PC-9 (cell line): ENCODE measurements around the gene TBCB. TPM values are rescaled to one million over a fixed set of nuclear protein-coding genes. Genes with fewer than 3 reads are reported as not detected.

Source experiments
- BruUV-seq: library from RNA; stranded (reverse); fragments of 400-500 nt; replicated peaks from 2 replicates; lab custom pipeline; 2021; lab: Mats Ljungman, UMichigan
- CTCF ChIA-PET: fragments of 300-600 bp; sonication (Branson Sonifier 250); formaldehyde crosslinking; loops from one replicate; lab custom pipeline; 2022; ENCODE audit warnings: antibody characterized with exemption; lab: Charles Lee
- POLR2A ChIA-PET: fragments of 300-600 bp; sonication (Branson Sonifier 250); formaldehyde crosslinking; loops from one replicate; lab custom pipeline; 2022; ENCODE audit warnings: antibody characterized with exemption; ENCODE audit not compliant: unreplicated experiment; lab: Charles Lee
- DNase-seq, 2 experiments: peaks; one replicate each; pipeline versions ENCODE4 v3.0.0 to v3.0.0-alpha.2; 2015 to 2022; ENCODE audit warnings: mixed read lengths in 1 of 2
- H2AFZ ChIP-seq: fragments of 200-600 bp; sonication (generic); 2 replicates; pipeline ENCODE4 v1.8.1; 2017; ENCODE audit warnings: antibody characterized with exemption
- H3F3A ChIP-seq: fragments of 200-600 bp; sonication (generic); 2 replicates; pipeline ENCODE4 v1.8.1; 2017; ENCODE audit warnings: antibody characterized with exemption, mild to moderate bottlenecking, low read depth; ENCODE audit not compliant: insufficient read depth
- H3K27ac ChIP-seq: fragments of 200-600 bp; sonication (generic); 2 replicates; pipeline ENCODE4 v1.6.1; 2016; ENCODE audit warnings: mixed run types
- H3K27me3 ChIP-seq: fragments of 200-600 bp; sonication (generic); 2 replicates; pipeline ENCODE4 v1.6.1; 2016; ENCODE audit warnings: low read depth, mixed run types; ENCODE audit not compliant: insufficient read depth
- H3K36me3 ChIP-seq: fragments of 200-600 bp; sonication (generic); 2 replicates; pipeline ENCODE4 v1.6.1; 2016; ENCODE audit warnings: low read depth, mixed run types
- H3K4me1 ChIP-seq: fragments of 200-600 bp; sonication (generic); replicated peaks from 2 replicates; pipeline ENCODE4 v1.6.1; 2016; ENCODE audit warnings: mixed run types; ENCODE audit not compliant: insufficient read depth
- H3K4me2 ChIP-seq: fragments of 200-600 bp; sonication (generic); 2 replicates; pipeline ENCODE4 v1.6.1; 2017; ENCODE audit warnings: mixed run types
- H3K4me3 ChIP-seq: fragments of 200-600 bp; sonication (generic); 2 replicates; pipeline ENCODE4 v1.6.1; 2016; ENCODE audit warnings: mixed run types
- H3K79me2 ChIP-seq: fragments of 200-600 bp; sonication (generic); 2 replicates; pipeline ENCODE4 v1.6.1; 2017; ENCODE audit warnings: low read depth, mixed run types
- H3K9me2 ChIP-seq: fragments of 200-600 bp; sonication (generic); 2 replicates; pipeline ENCODE4 v1.8.1; 2017; ENCODE audit warnings: mild to moderate bottlenecking; ENCODE audit not compliant: insufficient read depth
- H3K9me3 ChIP-seq: fragments of 200-600 bp; sonication (generic); 2 replicates; pipeline ENCODE4 v1.8.1; 2016; ENCODE audit warnings: low read depth; ENCODE audit not compliant: insufficient read depth
- H4K20me1 ChIP-seq: fragments of 200-600 bp; sonication (generic); 2 replicates; pipeline ENCODE4 v1.8.1; 2017; ENCODE audit not compliant: insufficient read depth
- CTCF ChIP-seq: fragments of 200-600 bp; sonication (generic); conservative IDR thresholded peaks from 2 replicates; pipeline ENCODE4 v1.6.1; 2017; ENCODE audit warnings: mixed run types, antibody characterized with exemption, mild to moderate bottlenecking, moderate library complexity
- EZH2 ChIP-seq: fragments of 200-600 bp; sonication (generic); IDR thresholded peaks from 2 replicates; pipeline ENCODE4 v1.8.0; 2017; ENCODE audit warnings: antibody characterized with exemption, low read depth
- intact Hi-C: fragments of 100-400 bp; cut with micrococcal nuclease; formaldehyde crosslinking; loops from one replicate; pipeline ENCODE4 v1.10.0; 2022; ENCODE audit not compliant: unreplicated experiment
- total RNA-seq: library from RNA; stranded (reverse); gene quantifications from 2 replicates; pipeline ENCODE4 v1.2.3, GENCODE V29; 2021

TBCB gene
- total RNA-seq, 1 experiment from 2014 or later: 126 TPM

- Histone ChIP-seq H3K4me2 (peak overlapping the region; percentile 88), H3K27ac (no peak overlapping the region; the same call in none of the 2 replicates), H3K79me2 (peaks cover 43% of the 10 kb centered on the region), H3F3A (peaks cover 56% of the 10 kb centered on the region), H3K27me3 (no peaks in the 10 kb centered on the region), H3K4me3 (peak overlapping the region; percentile 98), H3K4me1 (peaks cover 36% of the 10 kb centered on the region), H3K9me3 (no peaks in the 10 kb centered on the region), H3K36me3 (peaks cover 36% of the 10 kb centered on the region), H3K9me2 (no peaks in the 10 kb centered on the region), H2AFZ (no peak overlapping the region), H4K20me1 (peaks cover 32% of the 10 kb centered on the region)
- DNase-seq: peak; percentile 81 to 93
- POLR2A ChIA-PET: no interaction called here
- CTCF ChIA-PET: no interaction called here
- intact Hi-C loops: no loop called here
- no peak for TF ChIP-seq EZH2
- no peak for TF ChIP-seq CTCF
- no TSS peak for BruUV-seq
These were observed 26.0 kb downstream of the TBCB start for GRCh38 chr19:36141039-36141927.

- TF ChIP-seq CTCF (no peak), EZH2 (no peak)
- BruUV-seq: no TSS peak
- Histone ChIP-seq H3K9me2 (no peaks in the 10 kb centered on the region), H3K4me2 (peak overlapping the region; percentile 88), H3K36me3 (peaks cover 44% of the 10 kb centered on the region), H3F3A (peaks cover 58% of the 10 kb centered on the region), H3K27me3 (no peaks in the 10 kb centered on the region), H2AFZ (no peak overlapping the region), H3K4me3 (no peak overlapping the region), H4K20me1 (peaks cover 32% of the 10 kb centered on the region), H3K4me1 (peaks cover 31% of the 10 kb centered on the region), H3K27ac (no peak overlapping the region), H3K79me2 (peaks cover 43% of the 10 kb centered on the region), H3K9me3 (no peaks in the 10 kb centered on the region)
- POLR2A ChIA-PET: no interaction called here
- CTCF ChIA-PET: no interaction called here
- intact Hi-C loops: no loop called here
- no peak for DNase-seq
These were observed 26.8 kb downstream of the TBCB start for GRCh38 chr19:36142046-36142445.

- H3K27ac ChIP-seq: no peak overlapping the region
- no peaks in the 10 kb centered on the region for H3K27me3 ChIP-seq
- H3K36me3 ChIP-seq: peaks cover 47% of the 10 kb centered on the region
- no peaks in the 10 kb centered on the region for H3K9me3 ChIP-seq
- no peak overlapping the region for H3K4me2 ChIP-seq
- POLR2A ChIA-PET: no interaction called here
- no peak for TF ChIP-seq CTCF
- TF ChIP-seq EZH2: no peak
- no peak overlapping the region for H2AFZ ChIP-seq
- H3K4me1 ChIP-seq: peaks cover 26% of the 10 kb centered on the region
- DNase-seq: no peak
- no peak overlapping the region for H3K4me3 ChIP-seq
- H3F3A ChIP-seq: peaks cover 58% of the 10 kb centered on the region
- BruUV-seq: no TSS peak
- H3K9me2 ChIP-seq: no peaks in the 10 kb centered on the region
- CTCF ChIA-PET: no interaction called here
- peaks cover 43% of the 10 kb centered on the region for H3K79me2 ChIP-seq
- intact Hi-C loops: no loop called here
- peaks cover 32% of the 10 kb centered on the region for H4K20me1 ChIP-seq
These were observed 27.2 kb downstream of the TBCB start for GRCh38 chr19:36142496-36142895.
